ENCODE data around the gene TUBA1C. TPM values are rescaled to one million over a fixed set of nuclear protein-coding genes. Genes with fewer than 3 reads are reported as not detected.

Gene TUBA1C
- polyA plus RNA-seq, 1 of the 3 experiments (the other 2 are of a cell fraction), result 3.3 TPM

DNA sequence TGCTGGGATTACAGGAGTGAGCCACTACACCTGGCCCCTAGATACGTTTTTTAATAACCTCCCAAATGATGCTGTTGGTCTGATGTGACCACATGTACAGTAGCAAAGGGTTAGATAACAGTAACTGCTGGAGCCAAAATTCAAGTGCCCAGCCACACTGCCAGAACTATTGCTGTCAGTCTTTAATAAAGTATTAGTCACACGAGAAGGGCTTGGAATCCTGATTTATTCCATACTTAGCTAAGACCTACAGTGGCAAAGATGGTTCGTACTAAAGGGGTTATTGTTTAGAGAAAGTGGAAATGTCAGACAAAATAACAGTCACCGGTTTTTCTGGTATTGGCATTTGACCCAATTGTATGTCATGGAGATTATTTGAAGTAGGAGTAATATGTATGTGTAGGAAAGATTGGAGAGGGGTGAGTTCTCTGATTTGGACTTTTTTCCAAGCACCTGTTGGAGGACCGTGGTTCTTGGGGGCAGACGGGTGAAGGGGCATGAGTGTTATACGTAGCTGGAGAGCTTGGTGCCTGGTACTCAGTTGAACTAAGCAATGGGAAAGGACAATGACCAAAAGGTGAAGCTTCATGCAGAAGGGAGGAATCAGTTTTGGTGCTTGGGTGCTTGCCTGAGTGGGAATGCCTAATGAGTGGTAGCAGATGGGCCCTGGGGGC lies 9.7 kb downstream of the TUBA1C start (continued):
- TF ChIP-seq CTCF (IDR thresholded peaks at IDR 0.05), result no peak

DNA sequence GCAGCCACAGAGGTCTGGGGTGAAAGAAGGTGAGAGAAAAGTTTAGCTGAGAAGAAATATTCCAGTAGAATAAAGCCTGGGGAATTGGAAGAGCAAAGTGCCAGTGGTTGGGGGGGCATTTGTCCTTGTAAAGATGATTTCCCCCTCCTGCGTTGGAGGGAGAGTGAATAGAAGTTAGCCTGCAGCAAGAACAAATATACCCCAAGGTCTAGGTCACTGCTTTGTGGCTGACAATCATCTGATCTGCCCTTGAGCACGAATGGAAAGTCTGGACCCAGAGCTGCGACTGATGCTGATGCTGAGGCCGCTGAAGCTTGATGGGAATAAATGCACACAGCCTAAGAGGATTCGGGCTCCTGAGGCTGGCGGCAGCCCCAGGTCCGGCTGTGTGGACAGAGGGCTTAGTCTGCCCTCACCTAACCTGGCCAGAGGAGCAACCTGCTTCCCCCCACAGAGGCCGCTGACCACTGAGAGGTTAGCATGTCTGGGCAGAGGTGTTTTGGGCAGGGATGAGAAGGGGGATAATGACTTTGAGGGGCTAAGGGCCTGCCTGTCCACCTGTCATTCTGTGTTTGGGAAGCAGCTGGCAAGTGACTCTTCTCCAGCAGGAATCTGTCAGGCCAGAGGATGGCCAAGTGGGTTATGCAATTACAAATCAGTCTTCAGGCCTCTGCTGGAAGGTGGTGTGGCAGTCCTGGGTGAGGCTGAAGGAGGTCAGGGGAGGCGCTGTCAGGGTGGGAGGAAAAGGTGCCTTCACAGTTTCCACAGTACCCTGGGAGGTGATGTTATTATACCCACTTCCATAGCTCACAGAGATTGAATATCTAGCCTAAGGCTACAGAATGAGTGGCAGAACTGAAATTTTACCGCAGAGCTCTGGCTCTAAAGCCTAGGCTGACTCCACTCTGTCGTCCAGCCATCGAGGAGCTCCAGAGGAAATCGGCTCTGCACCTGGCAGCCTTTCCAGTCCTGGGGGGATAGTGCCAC lies 11.7 kb downstream of the TUBA1C start:
- ChIA-PET CTCF (interaction anchor here (0.6 to 3.7 kb wide), 12 partner anchors 10 to 213 kb away, joined by 3 to 22 read pairs (median 4); partner anchors contain the start of genes C1QL4, DHH and DNAJC22), POLR2A (interaction anchor here (0.9 to 1.0 kb wide), 2 partner anchors 90 to 146 kb away, joined by 3 to 4 read pairs; partner anchors contain the start of gene TUBA1B)
- Histone ChIP-seq H3K27me3 (ENCODE audit: insufficient read depth) (no peaks in the 10 kb centered on the region), H3K9me2 (no peaks in the 10 kb centered on the region), H3K4me2 (no peak overlapping the region), H3K4me3 (ENCODE audit: low read depth in 2 of 2, low read length in 1 of 2) (no peak overlapping the region), H3K4me1 (ENCODE audit: control insufficient read depth in 1 of 2, insufficient read depth in 2 of 2, low read depth in 1 of 2, low read length in 1 of 2) (peaks cover 0 to 16% of the 10 kb centered on the region in 2 experiments; a peak in 1 of 4 replicates), H3K36me3 (replicated peaks in 1 of 2; ENCODE audit: control insufficient read depth in 1 of 2, insufficient read depth in 2 of 2, low read length in 1 of 2) (no peaks in the 10 kb centered on the region), H2AFZ (ENCODE audit: low read depth) (no peak overlapping the region), H3K9me3 (no peaks in the 10 kb centered on the region), H3K79me2 (ENCODE audit: insufficient read depth) (no peaks in the 10 kb centered on the region), H3F3A (replicated peaks; ENCODE audit: insufficient read depth) (no peaks in the 10 kb centered on the region), H4K20me1 (ENCODE audit: insufficient read depth) (no peaks in the 10 kb centered on the region), H3K27ac (ENCODE audit: low read depth in 2 of 2, low read length in 1 of 2) (no peak overlapping the region), H3K9ac (no peak overlapping the region)
- DNase-seq, result peak; percentile 25
- 66% methylated on average over 7 of the region's 13 CpGs for WGBS (ENCODE audit: low lambda C conversion rate)
- no peak for TF ChIP-seq SIN3A (IDR thresholded peaks at IDR 0.05; ENCODE audit: borderline replicate concordance, low read depth, low read length)
- no peak for TF ChIP-seq USF2 (IDR thresholded peaks at IDR 0.05; ENCODE audit: borderline replicate concordance, low read depth, low read length)
- no peak for TF ChIP-seq PBX3 (IDR thresholded peaks at IDR 0.05)
- TF ChIP-seq SMC3 (IDR thresholded peaks at IDR 0.05; ENCODE audit: low read depth, low read length), result no peak
- no peak for TF ChIP-seq JUND (IDR thresholded peaks at IDR 0.05)
- TF ChIP-seq YY1 (IDR thresholded peaks at IDR 0.05; ENCODE audit: low read depth), result no peak
- TF ChIP-seq NFIC (IDR thresholded peaks at IDR 0.05; ENCODE audit: borderline replicate concordance), result no peak
- no peak for TF ChIP-seq CHD2 (IDR thresholded peaks at IDR 0.05; ENCODE audit: low read length, partially characterized antibody)
- TF ChIP-seq, protein P1, sequence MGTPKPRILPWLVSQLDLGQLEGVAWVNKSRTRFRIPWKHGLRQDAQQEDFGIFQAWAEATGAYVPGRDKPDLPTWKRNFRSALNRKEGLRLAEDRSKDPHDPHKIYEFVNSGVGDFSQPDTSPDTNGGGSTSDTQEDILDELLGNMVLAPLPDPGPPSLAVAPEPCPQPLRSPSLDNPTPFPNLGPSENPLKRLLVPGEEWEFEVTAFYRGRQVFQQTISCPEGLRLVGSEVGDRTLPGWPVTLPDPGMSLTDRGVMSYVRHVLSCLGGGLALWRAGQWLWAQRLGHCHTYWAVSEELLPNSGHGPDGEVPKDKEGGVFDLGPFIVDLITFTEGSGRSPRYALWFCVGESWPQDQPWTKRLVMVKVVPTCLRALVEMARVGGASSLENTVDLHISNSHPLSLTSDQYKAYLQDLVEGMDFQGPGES (IDR thresholded peaks at IDR 0.05; ENCODE audit: low read depth, low read length), result no peak
- TF ChIP-seq MAX (IDR thresholded peaks at IDR 0.05; ENCODE audit: low read depth), result no peak
- TF ChIP-seq EZH2phosphoT487 (IDR thresholded peaks at IDR 0.05; ENCODE audit: borderline replicate concordance, low read depth), result no peak
- TF ChIP-seq, protein P2, sequence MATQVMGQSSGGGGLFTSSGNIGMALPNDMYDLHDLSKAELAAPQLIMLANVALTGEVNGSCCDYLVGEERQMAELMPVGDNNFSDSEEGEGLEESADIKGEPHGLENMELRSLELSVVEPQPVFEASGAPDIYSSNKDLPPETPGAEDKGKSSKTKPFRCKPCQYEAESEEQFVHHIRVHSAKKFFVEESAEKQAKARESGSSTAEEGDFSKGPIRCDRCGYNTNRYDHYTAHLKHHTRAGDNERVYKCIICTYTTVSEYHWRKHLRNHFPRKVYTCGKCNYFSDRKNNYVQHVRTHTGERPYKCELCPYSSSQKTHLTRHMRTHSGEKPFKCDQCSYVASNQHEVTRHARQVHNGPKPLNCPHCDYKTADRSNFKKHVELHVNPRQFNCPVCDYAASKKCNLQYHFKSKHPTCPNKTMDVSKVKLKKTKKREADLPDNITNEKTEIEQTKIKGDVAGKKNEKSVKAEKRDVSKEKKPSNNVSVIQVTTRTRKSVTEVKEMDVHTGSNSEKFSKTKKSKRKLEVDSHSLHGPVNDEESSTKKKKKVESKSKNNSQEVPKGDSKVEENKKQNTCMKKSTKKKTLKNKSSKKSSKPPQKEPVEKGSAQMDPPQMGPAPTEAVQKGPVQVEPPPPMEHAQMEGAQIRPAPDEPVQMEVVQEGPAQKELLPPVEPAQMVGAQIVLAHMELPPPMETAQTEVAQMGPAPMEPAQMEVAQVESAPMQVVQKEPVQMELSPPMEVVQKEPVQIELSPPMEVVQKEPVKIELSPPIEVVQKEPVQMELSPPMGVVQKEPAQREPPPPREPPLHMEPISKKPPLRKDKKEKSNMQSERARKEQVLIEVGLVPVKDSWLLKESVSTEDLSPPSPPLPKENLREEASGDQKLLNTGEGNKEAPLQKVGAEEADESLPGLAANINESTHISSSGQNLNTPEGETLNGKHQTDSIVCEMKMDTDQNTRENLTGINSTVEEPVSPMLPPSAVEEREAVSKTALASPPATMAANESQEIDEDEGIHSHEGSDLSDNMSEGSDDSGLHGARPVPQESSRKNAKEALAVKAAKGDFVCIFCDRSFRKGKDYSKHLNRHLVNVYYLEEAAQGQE (IDR thresholded peaks at IDR 0.05; ENCODE audit: low read depth, low read length), result no peak
- TF ChIP-seq MEF2A (IDR thresholded peaks at IDR 0.05; ENCODE audit: borderline replicate concordance, low read depth), result no peak
- TF ChIP-seq FOXJ3 (CRISPR knock-in tag; IDR thresholded peaks at IDR 0.05), result no peak
- no peak for TF ChIP-seq GABPA (IDR thresholded peaks at IDR 0.05; ENCODE audit: low read depth)
- no peak for TF ChIP-seq TAF1 (IDR thresholded peaks at IDR 0.05; ENCODE audit: borderline replicate concordance, low read depth, low read length)

All from SK-N-SH (cell line).